ENCODE results near the gene SHISA5.

GRCh38 chr3:48548126-48548525 is 44.2 kb upstream of the SHISA5 start:
- no peak for TF ChIP-seq CTCF (IDR thresholded peaks at IDR 0.05; ENCODE audit: low read depth, low read length, missing input control)
- no peak for TF ChIP-seq ZBTB33 (IDR thresholded peaks at IDR 0.05)
- no peak for TF ChIP-seq JUND (IDR thresholded peaks at IDR 0.05)
- no peak for TF ChIP-seq SP1 (IDR thresholded peaks at IDR 0.05)
- no peak for TF ChIP-seq FOXA1 (IDR thresholded peaks at IDR 0.05)
- no peak for TF ChIP-seq YY1 (IDR thresholded peaks at IDR 0.05)
- TF ChIP-seq HNF4G (IDR thresholded peaks at IDR 0.05) = no peak
- no peak for TF ChIP-seq TAF1 (conservative IDR thresholded peaks at IDR 0.05)
- no peak for TF ChIP-seq REST (IDR thresholded peaks at IDR 0.05)
- no peak for TF ChIP-seq GABPA (IDR thresholded peaks at IDR 0.05 in 1 of 2, conservative IDR thresholded peaks at IDR 0.05 in 1 of 2)
- TF ChIP-seq RAD21 (IDR thresholded peaks at IDR 0.05) = no peak
- TF ChIP-seq RXRA (IDR thresholded peaks at IDR 0.05) = no peak
- TF ChIP-seq EGR1 (IDR thresholded peaks at IDR 0.05; ENCODE audit: low read depth in 2 of 2) = no peak
- TF ChIP-seq MAX (IDR thresholded peaks at IDR 0.05) = no peak
